CD8-positive, alpha-beta memory T cell (primary cell): ENCODE results near the gene USP17L13. TPM values are rescaled to one million over a fixed set of nuclear protein-coding genes. Genes with fewer than 3 reads are reported as not detected.
"Not testable (repeated sequence)": the region's sequence is repeated elsewhere in the genome, so short reads cannot be mapped to it uniquely, and the experiment has no call there.

Experiments
- CTCF ChIA-PET: fragments of 350-600 bp; sonication (Branson Sonifier 250); formaldehyde crosslinking; loops from one replicate; lab custom pipeline; 2021; ENCODE audit warnings: antibody characterized with exemption; lab: Charles Lee
- POLR2A ChIA-PET: fragments of 350-600 bp; sonication (Branson Sonifier 250); formaldehyde crosslinking; loops from one replicate; lab custom pipeline; 2021; ENCODE audit warnings: antibody characterized with exemption; lab: Charles Lee
- DNase-seq, 5 donors: peaks; one replicate each; pipeline versions ENCODE4 v3.0.0 to v3.0.0-alpha.2; 2020 to 2022; ENCODE audit warnings: mixed read lengths in 1 of 5
- H3K27ac ChIP-seq: one replicate; pipeline ENCODE4 v1.7.0; 2013; ENCODE audit warnings: low read depth, mild to moderate bottlenecking, low read length, moderate library complexity
- H3K27me3 ChIP-seq: 2 replicates; pipeline ENCODE4 v1.7.0; 2013; ENCODE audit warnings: low read length, mild to moderate bottlenecking; ENCODE audit not compliant: insufficient read depth, poor library complexity, severe bottlenecking
- H3K36me3 ChIP-seq: 2 replicates; pipeline ENCODE4 v1.7.0; 2013; ENCODE audit warnings: mild to moderate bottlenecking, low read length, moderate library complexity; ENCODE audit not compliant: insufficient read depth
- H3K4me1 ChIP-seq: 2 replicates; pipeline ENCODE4 v1.7.0; 2013; ENCODE audit warnings: mild to moderate bottlenecking, low read length, moderate library complexity; ENCODE audit not compliant: insufficient read depth
- H3K4me3 ChIP-seq: 2 replicates; pipeline ENCODE4 v1.7.0; 2013; ENCODE audit warnings: mild to moderate bottlenecking, low read length
- H3K9me3 ChIP-seq: 2 replicates; pipeline ENCODE4 v1.7.0; 2013; ENCODE audit warnings: mild to moderate bottlenecking, low read length
- H3K27ac Mint-ChIP-seq, 8 donors: one replicate each; pipeline ENCODE4 v1.8.0; 2020 to 2021; ENCODE audit warnings: mixed read lengths in 8 of 8, mild to moderate bottlenecking in 6 of 8, inconsistent platforms in 3 of 8, moderate library complexity in 3 of 8
- H3K27me3 Mint-ChIP-seq, 2 donors: one replicate each; pipeline ENCODE4 v1.8.0; 2020 to 2021; ENCODE audit warnings: mixed read lengths in 2 of 2, mild to moderate bottlenecking in 1 of 2, moderate library complexity in 1 of 2
- H3K36me3 Mint-ChIP-seq, 3 donors: one replicate each; pipeline ENCODE4 v1.8.0; 2020 to 2021; ENCODE audit warnings: mixed read lengths in 3 of 3, inconsistent platforms in 1 of 3, mild to moderate bottlenecking in 1 of 3
- H3K4me1 Mint-ChIP-seq, 3 donors: one replicate each; pipeline ENCODE4 v1.8.0; 2020 to 2021; ENCODE audit warnings: mixed read lengths in 3 of 3, inconsistent platforms in 1 of 3, mild to moderate bottlenecking in 1 of 3
- H3K4me3 Mint-ChIP-seq, 7 donors: one replicate each; pipeline ENCODE4 v1.8.0; 2020 to 2021; ENCODE audit warnings: mixed read lengths in 7 of 7, mild to moderate bottlenecking in 6 of 7, moderate library complexity in 4 of 7, inconsistent platforms in 2 of 7
- H3K9me3 Mint-ChIP-seq, 5 donors: one replicate each; pipeline ENCODE4 v1.8.0; 2020 to 2022; ENCODE audit warnings: mixed read lengths in 5 of 5, mild to moderate bottlenecking in 3 of 5, moderate library complexity in 2 of 5, inconsistent platforms in 1 of 5
- polyA plus RNA-seq: library from polyadenylated mRNA; unstranded; fragments of 300-500 nt; fragmentation: Illumina TruSeq; gene quantifications from one replicate; pipeline ENCODE4 v1.2.3, GENCODE V29; 2021
- total RNA-seq, 2 experiments: library from RNA; stranded (reverse); gene quantifications; one replicate each; pipeline ENCODE4 v1.2.3, GENCODE V29; 2021

Gene USP17L13
- total and polyA plus RNA-seq, 3 experiments from 2014 or later: not detected

GRCh38 chr4:9247953-9248680 is 23.4 kb downstream of the USP17L13 start, which contains the start of gene USP17L18:
TSS of gene USP17L18 (plus strand) at chr4:9248630. CDS start at chr4:9248630, 0 bp downstream.
- H3K27ac ChIP-seq, H3K9me3 ChIP-seq, H3K4me1 Mint-ChIP-seq, H3K27me3 ChIP-seq, H3K27ac Mint-ChIP-seq, POLR2A ChIA-PET, H3K36me3 Mint-ChIP-seq, H3K27me3 Mint-ChIP-seq, CTCF ChIA-PET, H3K4me3 ChIP-seq, H3K4me3 Mint-ChIP-seq, H3K9me3 Mint-ChIP-seq, H3K4me1 ChIP-seq, H3K36me3 ChIP-seq: not testable (repeated sequence)
- peak in 3 of 5 donors; percentile 0 to 32 (median 1) for DNase-seq

DNA sequence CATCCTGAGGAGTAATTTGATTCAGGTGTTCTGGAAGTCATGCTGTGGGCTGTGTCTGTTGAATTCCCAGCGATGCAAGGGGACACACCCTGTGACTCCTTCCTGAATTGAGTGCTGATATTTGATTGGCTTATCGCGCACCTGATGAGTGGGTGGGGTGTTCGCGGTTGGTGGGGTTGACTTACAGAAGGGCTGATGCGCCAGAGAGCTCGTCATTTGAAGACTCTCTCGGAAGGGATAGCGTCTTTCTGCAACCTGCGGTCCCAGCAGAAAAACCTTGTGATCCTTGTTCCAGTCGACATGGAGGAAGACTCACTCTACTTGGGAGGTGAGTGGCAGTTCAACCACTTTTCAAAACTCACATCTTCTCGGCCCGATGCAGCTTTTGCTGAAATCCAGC is 28.4 kb downstream of the USP17L13 start, which contains the start of gene USP17L19:
TSS of gene USP17L19 (plus strand) at position 301 of the 400 bp plus-strand sequence. CDS start at position 301, 0 bp downstream.
- H3K4me3 Mint-ChIP-seq, H3K27ac ChIP-seq, H3K4me1 ChIP-seq, H3K4me1 Mint-ChIP-seq, H3K36me3 Mint-ChIP-seq, CTCF ChIA-PET, H3K27ac Mint-ChIP-seq, H3K27me3 Mint-ChIP-seq, H3K27me3 ChIP-seq, DNase-seq, H3K36me3 ChIP-seq, POLR2A ChIA-PET, H3K9me3 ChIP-seq, H3K4me3 ChIP-seq, H3K9me3 Mint-ChIP-seq: not testable (repeated sequence)

GRCh38 chr4:9257824-9258223 is 33.1 kb downstream of the USP17L13 start, which contains the start of gene USP17L20:
TSS of gene USP17L20 (plus strand) at chr4:9258124. CDS start at chr4:9258124, 0 bp downstream.
- DNase-seq, POLR2A ChIA-PET, H3K36me3 Mint-ChIP-seq, H3K9me3 ChIP-seq, H3K4me1 Mint-ChIP-seq, H3K27me3 Mint-ChIP-seq, H3K4me3 ChIP-seq, H3K4me3 Mint-ChIP-seq, H3K27ac Mint-ChIP-seq, CTCF ChIA-PET, H3K36me3 ChIP-seq, H3K27ac ChIP-seq, H3K9me3 Mint-ChIP-seq, H3K4me1 ChIP-seq, H3K27me3 ChIP-seq: not testable (repeated sequence)

DNA sequence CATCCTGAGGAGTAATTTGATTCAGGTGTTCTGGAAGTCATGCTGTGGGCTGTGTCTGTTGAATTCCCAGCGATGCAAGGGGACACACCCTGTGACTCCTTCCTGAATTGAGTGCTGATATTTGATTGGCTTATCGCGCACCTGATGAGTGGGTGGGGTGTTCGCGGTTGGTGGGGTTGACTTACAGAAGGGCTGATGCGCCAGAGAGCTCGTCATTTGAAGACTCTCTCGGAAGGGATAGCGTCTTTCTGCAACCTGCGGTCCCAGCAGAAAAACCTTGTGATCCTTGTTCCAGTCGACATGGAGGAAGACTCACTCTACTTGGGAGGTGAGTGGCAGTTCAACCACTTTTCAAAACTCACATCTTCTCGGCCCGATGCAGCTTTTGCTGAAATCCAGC is 37.9 kb downstream of the USP17L13 start, which contains the start of gene USP17L21:
TSS of gene USP17L21 (plus strand) at position 301 of the 400 bp plus-strand sequence. CDS start at position 301, 0 bp downstream.
- H3K27ac Mint-ChIP-seq, H3K36me3 Mint-ChIP-seq, H3K4me3 ChIP-seq, H3K9me3 ChIP-seq, H3K27me3 Mint-ChIP-seq, H3K27ac ChIP-seq, H3K4me3 Mint-ChIP-seq, H3K36me3 ChIP-seq, H3K9me3 Mint-ChIP-seq, DNase-seq, H3K4me1 ChIP-seq, H3K4me1 Mint-ChIP-seq, CTCF ChIA-PET, POLR2A ChIA-PET, H3K27me3 ChIP-seq: not testable (repeated sequence)

GRCh38 chr4:9267319-9267718 is 42.6 kb downstream of the USP17L13 start, which contains the start of gene USP17L22:
TSS of gene USP17L22 (plus strand) at chr4:9267619. CDS start at chr4:9267619, 0 bp downstream.
- H3K27me3 ChIP-seq, H3K27me3 Mint-ChIP-seq, H3K9me3 Mint-ChIP-seq, H3K36me3 Mint-ChIP-seq, H3K4me1 ChIP-seq, DNase-seq, H3K36me3 ChIP-seq, H3K4me3 Mint-ChIP-seq, H3K4me1 Mint-ChIP-seq, CTCF ChIA-PET, H3K4me3 ChIP-seq, H3K27ac ChIP-seq, H3K9me3 ChIP-seq, H3K27ac Mint-ChIP-seq, POLR2A ChIA-PET: not testable (repeated sequence)

DNA sequence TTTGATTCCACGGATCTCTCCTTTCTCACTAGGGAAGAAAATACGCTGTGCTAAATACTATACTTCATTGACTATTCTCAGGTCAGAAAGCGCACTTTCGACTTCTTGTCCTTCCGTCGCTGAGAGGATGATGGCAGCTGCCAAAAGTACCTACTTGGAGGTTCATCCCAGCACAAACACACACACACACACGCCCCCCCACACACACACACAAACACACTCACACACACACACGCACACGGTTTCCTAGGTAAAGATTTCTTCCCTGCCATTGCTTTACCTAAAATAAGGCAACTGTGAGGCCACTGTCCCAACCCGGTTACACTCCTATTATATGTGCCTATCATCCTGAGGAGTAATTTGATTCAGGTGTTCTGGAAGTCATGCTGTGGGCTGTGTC is 47.0 kb downstream of the USP17L13 start:
- H3K27me3 ChIP-seq, H3K4me1 Mint-ChIP-seq, H3K27me3 Mint-ChIP-seq, H3K36me3 Mint-ChIP-seq, H3K4me1 ChIP-seq, H3K36me3 ChIP-seq, CTCF ChIA-PET, H3K27ac ChIP-seq, H3K9me3 Mint-ChIP-seq, H3K4me3 ChIP-seq, POLR2A ChIA-PET, H3K9me3 ChIP-seq, H3K4me3 Mint-ChIP-seq, H3K27ac Mint-ChIP-seq: not testable (repeated sequence)
- peak in 4 of 5 donors; percentile 0 to 59 (median 10) for DNase-seq

Other genes starting within 250 kb of the USP17L13 start
- not detected for gene FAM90A26, start 54.5 kb upstream of the USP17L13 start, total RNA-seq
- not detected for gene FAM90A26, start 54.5 kb upstream of the USP17L13 start, polyA plus RNA-seq
- not detected for gene USP17L10, start 14.2 kb upstream of the USP17L13 start, total RNA-seq
- not detected for gene USP17L10, start 14.2 kb upstream of the USP17L13 start, polyA plus RNA-seq
- under 1 TPM in 1 of 2 experiments, not detected in 1; 0.13 TPM for gene USP17L11, start 9.5 kb upstream of the USP17L13 start, total RNA-seq
- gene USP17L11, start 9.5 kb upstream of the USP17L13 start, polyA plus RNA-seq: not detected
- not detected for gene USP17L12, start 4.7 kb upstream of the USP17L13 start, total RNA-seq
- gene USP17L12, start 4.7 kb upstream of the USP17L13 start, polyA plus RNA-seq: not detected
- not detected for gene USP17L15, start 9.5 kb downstream of the USP17L13 start, total RNA-seq
- not detected for gene USP17L15, start 9.5 kb downstream of the USP17L13 start, polyA plus RNA-seq
- gene USP17L17, start 19.0 kb downstream of the USP17L13 start, total RNA-seq: not detected
- not detected for gene USP17L17, start 19.0 kb downstream of the USP17L13 start, polyA plus RNA-seq
- not detected for gene USP17L18, start 23.7 kb downstream of the USP17L13 start, total RNA-seq
- gene USP17L18, start 23.7 kb downstream of the USP17L13 start, polyA plus RNA-seq: not detected
- gene USP17L19, start 28.5 kb downstream of the USP17L13 start, total RNA-seq: not detected
- gene USP17L19, start 28.5 kb downstream of the USP17L13 start, polyA plus RNA-seq: not detected
- gene USP17L20, start 33.2 kb downstream of the USP17L13 start, total RNA-seq: not detected
- gene USP17L20, start 33.2 kb downstream of the USP17L13 start, polyA plus RNA-seq: not detected
- not detected for gene USP17L21, start 38.0 kb downstream of the USP17L13 start, total RNA-seq
- gene USP17L21, start 38.0 kb downstream of the USP17L13 start, polyA plus RNA-seq: not detected
- gene USP17L22, start 42.7 kb downstream of the USP17L13 start, total RNA-seq: not detected
- gene USP17L22, start 42.7 kb downstream of the USP17L13 start, polyA plus RNA-seq: not detected
- gene USP17L24, start 100.3 kb downstream of the USP17L13 start, total RNA-seq: not detected
- gene USP17L24, start 100.3 kb downstream of the USP17L13 start, polyA plus RNA-seq: not detected
- not detected for gene USP17L25, start 105.0 kb downstream of the USP17L13 start, total RNA-seq
- not detected for gene USP17L25, start 105.0 kb downstream of the USP17L13 start, polyA plus RNA-seq
- gene USP17L26, start 109.8 kb downstream of the USP17L13 start, total RNA-seq: not detected
- not detected for gene USP17L26, start 109.8 kb downstream of the USP17L13 start, polyA plus RNA-seq
- gene USP17L5, start 114.5 kb downstream of the USP17L13 start, total RNA-seq: not detected
- gene USP17L5, start 114.5 kb downstream of the USP17L13 start, polyA plus RNA-seq: not detected
- not detected for gene USP17L27, start 119.3 kb downstream of the USP17L13 start, total RNA-seq
- not detected for gene USP17L27, start 119.3 kb downstream of the USP17L13 start, polyA plus RNA-seq
- gene USP17L28, start 124.0 kb downstream of the USP17L13 start, total RNA-seq: not detected
- not detected for gene USP17L28, start 124.0 kb downstream of the USP17L13 start, polyA plus RNA-seq
- not detected for gene USP17L29, start 128.7 kb downstream of the USP17L13 start, total RNA-seq
- not detected for gene USP17L29, start 128.7 kb downstream of the USP17L13 start, polyA plus RNA-seq
- not detected for gene USP17L30, start 138.2 kb downstream of the USP17L13 start, total RNA-seq
- gene USP17L30, start 138.2 kb downstream of the USP17L13 start, polyA plus RNA-seq: not detected
- gene DEFB131A, start 219.5 kb downstream of the USP17L13 start, total RNA-seq: not detected
- gene DEFB131A, start 219.5 kb downstream of the USP17L13 start, polyA plus RNA-seq: not detected